NCI-H345 (cell line): Measurements from ENCODE around the gene SV2C.

Experiments
- DNase-seq: peaks from one replicate; lab custom pipeline; 2025; lab: John Stamatoyannopoulos, UW

Gene SV2C

DNA sequence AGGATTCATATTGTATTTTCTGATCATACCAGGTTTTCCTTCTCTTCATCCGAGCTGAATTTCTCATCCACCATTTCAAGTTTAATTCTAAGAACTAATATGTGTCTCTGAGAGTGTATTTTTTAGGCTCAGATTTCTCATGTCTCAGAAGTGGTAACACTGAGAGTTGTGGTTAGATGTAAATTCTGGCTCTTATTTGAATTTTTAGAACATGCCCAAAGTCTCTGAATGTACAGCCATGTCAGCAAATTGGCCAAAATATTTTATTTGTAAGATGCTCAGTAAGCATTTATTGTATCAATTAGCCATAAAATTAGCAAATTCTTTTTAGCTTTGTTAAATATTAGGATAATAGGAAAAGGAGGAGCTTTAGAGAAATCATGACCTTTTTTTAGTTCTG is 16.6 kb downstream of the SV2C start:
- no peak for DNase-seq

DNA sequence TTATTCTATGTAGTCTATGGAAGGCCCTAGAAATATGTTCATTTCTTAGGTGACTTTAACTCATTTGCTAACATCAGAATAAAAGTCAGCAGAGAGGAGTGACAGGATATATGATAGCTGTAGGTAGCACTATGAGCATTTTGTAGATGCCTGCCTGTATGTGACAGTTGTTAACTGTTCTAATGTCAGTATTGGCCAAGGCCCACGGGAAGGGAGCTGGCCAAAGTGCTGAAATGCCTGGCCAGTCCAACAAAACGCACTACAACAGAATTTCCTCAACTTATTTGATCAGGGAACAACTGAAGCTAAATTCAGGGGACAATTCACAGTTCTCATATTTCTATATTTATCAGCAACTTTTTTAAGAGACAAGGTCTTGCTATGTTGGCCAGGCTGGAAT is 20.8 kb downstream of the SV2C start:
- DNase-seq: no peak

DNA sequence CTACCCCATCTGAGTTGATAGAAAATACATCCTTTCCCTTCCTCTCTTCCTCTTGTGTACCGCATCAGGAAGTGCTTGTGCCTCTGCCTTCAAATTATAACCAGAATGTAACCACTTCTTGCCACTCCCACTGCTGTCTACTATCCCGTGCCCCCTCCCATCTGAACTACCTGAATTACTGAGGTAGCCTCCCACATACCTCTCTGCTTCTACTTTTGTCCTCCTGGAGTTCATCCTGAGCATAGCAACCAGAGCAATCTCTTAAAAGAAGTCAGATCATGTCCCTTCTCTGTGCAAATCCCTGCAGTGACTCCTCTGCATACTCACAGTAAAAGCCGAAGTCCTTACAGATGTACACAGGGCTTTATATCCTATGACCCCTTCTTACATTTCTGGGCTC is 23.0 kb downstream of the SV2C start:
- DNase-seq: no peak

DNA sequence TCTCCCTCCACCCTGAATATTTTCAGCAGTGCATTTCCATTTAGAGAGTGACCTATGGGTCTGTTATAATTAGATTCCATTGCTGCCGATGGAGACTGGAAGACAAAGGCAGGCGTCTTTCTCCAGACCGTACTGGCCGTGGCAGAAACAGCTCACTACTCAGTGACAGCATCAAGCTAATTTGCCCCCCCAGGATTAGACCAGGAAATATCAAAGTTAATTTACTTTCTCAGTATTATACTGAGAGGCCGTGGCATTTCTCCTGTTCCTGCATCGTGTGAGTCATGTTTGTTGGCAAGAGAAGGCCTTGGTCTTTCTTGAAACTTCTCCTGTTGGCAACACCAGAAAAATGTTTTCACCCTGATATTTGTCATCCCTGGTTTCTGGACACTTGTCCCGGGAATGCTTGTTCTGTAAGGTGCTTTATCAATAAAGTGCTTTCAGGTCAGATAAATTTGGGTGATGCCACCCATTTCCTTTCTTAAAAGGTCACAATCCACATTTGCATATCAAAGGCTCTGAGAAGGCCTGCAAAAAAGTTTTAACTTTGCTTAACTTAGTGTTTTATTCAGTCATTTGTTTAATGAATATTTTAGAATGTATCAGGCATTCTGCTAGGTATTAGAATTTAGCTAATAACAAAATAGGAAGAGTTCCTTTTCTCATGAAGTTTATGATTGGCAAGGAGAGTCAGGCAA is 28.4 kb downstream of the SV2C start:
- DNase-seq: no peak

DNA sequence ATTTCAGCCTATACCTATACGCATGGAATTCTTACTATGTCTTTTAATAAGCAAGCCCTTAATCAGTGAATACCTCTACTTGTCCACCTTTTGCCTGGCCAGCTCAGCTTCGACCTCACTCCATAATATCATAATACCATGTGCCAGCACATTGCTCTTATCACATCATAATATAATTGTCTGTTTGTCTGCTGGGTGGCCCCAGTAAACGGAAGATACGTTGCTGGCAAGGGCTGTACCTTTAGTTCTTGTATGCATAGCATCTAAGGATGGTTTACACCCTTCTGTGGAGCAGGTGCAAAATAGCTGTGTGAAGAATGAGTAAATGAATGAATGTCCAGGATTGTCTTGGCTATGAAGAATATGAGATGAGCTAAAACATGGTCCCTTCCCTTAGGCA is 29.9 kb downstream of the SV2C start:
- no peak for DNase-seq

DNA sequence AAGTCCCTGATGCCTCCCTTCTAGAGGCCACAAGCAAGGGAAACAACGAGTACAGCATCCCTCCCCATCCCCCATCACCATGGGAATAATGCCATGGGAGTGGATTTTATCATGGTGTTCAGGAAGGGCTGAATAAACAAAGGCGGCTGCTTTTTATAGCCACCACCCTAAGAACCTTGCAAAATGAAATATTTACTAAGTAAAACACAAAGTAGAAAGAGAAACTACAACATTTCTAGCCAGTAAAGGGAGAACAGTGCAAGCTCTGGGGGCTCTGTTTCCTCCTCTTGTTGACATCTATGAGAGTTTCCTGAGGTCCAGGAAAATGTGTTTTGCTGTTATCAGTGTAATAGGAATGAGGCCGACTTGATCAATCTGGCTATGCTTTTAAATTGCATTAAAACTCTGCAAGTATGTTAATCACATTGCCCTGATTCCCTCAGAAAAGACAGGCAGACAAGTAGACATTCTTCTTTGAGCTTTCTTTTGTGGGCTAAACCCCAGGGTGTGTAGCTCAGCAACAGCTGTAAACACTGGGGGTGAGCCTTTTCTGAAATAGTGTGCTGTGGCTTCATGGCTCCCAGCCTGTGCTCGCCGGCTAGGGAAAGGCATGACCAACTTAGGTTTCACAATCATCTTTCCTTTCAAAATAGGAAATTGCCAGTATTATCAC is 31.1 kb downstream of the SV2C start:
- no peak for DNase-seq

DNA sequence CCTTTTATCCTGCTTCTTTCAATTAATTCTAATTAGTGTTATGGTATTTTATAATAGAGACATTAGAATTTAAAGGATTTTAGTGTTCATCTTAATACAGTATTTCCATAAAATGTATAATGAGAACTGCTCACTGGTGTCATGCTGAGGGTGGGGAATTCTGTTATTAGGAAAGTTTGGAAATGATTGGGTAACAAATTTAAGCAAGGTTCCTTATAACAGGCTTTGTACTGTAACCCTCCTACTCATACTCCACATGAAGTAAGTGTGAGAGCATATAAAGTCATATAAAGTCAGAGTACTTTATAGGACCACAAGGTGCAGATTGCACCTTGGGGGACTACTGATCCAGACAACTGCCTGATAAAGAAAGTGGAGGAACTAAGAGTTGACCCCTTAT is 42.2 kb downstream of the SV2C start:
- DNase-seq: no peak

DNA sequence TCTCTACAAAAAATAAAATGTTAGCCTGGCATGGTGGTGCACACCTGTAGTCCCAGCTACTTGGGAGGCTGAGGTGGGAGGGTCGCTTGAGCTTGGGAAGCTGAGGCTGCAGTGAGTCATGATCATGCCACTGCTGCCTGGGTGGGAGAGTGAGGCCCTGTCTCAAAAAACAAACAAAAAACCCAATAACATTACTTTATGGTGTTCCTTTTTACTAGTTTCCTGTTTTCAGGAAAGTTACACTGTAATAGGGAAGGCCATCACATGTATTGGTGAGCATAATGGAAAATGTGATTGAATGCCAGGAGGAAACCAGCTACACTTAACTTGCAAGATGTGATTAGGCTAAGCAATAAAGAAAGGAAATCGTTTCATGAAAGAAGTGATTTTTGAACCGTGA is 42.7 kb downstream of the SV2C start:
- DNase-seq: no peak

DNA sequence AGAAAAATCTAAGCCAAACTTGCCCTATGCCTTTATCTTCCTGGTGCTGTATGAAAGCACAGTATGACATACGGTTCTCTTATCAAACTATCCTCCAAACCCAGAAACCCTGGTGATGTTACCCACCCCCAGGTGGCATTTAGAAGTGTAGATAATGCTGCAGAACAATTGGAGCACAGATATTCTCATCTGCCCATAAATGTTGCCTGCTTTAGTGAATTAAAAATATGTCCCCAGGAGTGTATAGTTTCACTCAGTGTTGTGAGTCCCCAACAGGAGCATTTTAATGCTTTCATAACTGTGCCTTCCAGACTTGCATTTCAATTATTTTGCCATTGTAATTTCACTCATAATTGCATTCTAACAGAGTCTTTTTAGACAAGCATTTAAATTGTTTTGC is 50.8 kb downstream of the SV2C start:
- no peak for DNase-seq

DNA sequence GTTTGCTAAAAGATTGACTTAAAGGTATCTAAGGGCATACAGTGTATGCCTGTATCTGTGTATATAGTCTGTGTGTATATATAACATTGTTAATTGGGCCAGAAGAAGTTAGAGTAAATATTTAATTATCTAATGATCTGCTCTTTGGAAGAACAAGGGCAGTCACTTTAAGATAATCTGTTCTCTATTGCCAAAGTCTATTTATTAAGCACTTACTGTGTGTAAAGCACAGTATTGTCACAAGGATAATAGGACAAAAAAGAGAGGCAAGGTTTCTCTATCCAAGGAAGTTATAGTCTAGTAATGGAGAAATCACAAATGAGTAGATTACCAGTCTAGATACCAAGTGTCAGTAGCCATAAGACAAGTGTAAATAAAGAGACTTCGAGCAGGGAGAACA is 51.5 kb downstream of the SV2C start:
- DNase-seq: no peak

DNA sequence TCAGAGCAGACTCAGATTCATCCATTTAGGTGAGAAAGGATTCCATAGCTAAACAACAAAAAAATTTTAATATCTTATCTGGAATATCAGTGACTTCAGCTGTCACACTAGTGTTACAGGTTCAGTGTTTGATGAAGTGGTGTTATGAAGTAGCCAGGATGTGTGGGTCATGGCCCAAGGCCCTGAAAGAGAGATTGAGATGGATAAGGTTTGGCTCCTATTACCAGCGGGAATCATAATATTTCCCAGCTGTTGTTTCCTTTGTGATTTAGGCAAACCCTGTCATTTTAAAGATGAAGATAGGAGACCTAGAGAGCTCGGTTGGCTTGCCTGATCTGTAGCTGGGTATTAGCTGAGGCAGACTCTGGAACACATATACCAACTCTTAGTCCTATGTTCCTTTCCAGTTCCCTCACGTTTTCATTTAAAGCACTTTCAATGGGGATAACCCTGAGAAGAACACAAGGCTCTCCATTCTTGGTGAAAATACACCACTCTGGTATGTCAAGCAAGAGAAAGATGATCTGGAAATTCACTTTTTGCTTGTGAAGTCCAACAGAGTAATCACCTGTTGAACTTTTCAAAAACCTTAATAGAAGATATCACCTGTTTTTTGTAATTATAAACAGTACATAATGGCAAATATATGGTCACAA is 54.8 kb downstream of the SV2C start:
- no peak for DNase-seq

DNA sequence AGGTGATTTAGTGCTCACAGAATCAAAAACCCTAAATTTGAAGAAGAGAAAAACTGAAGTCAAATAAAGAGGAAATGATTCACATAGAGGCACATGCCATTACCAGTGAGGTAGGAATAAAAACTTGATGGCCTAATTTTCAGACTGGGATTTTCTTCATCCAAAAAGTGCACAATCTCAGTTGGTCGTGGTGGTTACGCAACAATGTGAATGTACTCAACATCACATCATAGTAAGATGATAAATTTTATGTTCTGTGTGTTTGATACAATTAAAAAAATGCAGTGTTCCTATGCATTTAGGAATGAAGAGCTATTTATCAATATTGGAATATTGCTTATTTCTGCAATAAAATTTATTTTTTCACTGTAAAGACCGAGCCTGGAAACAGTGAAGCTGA is 60.7 kb downstream of the SV2C start:
- no peak for DNase-seq

DNA sequence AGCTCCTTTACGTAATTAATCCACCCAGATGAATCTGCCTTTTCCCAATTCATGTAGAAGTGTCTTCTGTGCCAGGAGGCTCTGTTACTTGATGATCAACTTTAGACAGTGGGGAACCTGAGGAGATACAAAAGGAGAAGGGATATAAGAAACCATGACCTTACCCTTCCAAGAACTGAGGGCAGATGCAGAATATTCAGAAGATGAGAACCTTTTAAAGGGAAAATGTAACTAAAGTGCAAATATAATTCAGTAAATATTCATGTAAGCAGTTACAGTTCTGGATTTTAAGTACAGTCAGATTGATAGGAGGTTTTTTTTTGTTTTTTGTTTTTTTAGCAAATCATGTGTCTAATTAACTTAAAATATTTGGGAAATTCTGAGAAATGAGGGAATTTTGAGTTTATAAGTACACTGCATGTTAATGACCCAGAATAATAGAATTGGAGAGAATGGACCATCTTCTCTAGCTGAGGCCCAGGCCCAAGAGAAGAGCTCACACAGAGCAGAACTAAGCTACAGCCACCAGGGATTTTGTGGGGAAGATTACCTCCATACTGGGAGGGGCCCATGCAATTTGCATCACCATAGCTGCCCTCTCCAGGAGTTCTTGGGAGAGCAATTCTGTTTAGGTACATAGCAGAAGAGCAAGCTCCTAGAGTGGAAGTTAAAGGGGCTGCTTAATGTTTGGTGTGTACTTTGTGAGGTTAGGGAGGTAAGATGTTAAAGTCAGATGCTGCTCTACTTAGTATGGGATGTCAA is 61.5 kb downstream of the SV2C start:
- DNase-seq: no peak

DNA sequence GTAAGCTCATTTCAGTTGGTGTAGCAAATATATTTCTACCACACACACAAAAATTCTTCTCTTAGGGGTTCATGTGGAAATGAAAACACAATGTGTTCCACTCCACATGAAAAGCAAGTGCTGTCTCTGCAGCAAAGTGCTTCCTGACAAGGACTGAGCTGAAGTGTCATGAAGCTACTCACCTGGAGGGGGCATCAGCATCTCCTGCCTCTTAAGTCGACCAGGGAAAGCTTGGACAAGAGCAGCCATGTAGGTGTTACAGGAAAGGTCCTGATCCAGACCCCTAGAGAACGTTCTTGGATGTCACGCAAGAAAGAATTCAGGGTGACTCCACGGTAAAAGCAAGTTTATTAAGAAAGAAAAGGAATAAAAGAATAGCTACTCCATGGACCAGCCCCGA is 62.8 kb downstream of the SV2C start:
- no peak for DNase-seq

DNA sequence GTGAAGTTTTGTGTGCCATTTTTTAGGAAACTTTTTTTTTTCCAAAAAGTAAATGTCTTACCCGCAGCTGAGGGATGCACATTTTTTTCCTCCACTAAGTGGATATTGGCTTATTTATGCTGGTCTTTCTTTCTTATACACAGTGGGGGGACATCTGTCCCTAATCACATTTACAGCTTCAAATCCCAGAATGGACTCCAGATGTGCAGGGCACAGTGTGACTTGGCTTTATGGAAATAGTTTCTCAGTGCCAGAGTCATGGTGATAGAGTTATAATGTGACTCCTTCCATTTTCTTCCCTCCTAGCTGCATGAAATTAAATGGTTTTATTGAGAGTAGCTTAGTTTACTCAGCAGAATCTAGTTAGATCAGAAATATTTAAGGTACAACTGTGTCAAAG is 66.5 kb downstream of the SV2C start:
- DNase-seq: no peak

DNA sequence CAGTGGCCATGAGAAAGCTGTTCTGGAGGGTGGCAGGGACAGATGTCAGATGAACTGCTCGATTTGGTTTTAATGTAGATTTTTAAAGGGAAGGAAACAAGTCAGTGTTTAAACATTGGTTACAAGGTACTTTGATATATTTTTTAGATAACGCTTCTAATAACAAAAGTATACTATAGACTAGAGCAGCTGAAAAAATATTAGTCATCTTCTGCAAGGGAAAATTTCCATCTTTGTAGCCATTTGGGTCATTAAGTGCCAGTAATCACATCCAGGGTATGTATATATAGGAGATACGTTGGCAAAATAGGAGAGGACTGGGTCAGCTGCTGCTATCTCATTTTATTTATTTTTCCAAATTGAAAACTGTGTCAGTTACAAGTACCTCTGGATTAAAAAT is 69.0 kb downstream of the SV2C start:
- no peak for DNase-seq

DNA sequence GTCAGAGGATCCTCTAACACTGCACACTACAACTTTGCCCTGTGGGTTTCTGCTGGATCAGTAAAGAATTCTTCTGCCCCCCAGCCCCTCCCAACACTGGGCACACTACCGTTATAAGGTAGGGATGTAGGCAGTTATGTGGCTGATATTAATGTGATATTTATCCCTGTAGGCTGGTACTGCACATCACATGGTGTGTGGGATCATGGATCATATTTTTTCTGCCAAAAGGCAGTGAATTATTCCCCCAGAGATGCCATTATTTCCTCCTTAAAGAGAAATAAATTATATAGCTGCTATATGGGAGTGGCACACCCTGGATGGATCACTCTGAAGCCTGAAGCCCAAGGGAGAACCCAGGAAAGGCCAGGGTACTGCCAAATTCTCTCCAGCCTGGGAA is 69.5 kb downstream of the SV2C start:
- no peak for DNase-seq

DNA sequence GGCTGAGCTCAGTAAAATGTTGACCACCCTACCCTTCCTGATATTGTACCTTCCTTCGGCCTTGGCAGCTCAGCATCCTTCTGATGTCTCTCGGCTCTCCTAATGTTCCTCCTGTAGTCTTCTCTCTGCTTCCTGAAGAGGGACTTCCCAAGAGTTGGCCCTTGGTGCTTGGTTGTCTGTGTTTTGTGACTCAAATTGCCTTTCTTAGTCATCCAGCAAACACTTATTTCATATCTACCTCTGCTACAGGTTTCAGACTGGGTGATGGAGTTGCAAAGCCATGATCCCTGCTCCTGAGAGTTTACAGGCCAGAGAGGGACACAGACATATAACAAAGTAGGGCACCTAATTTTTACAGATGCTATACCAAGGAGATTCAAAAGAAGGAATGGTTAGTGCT is 70.1 kb downstream of the SV2C start:
- no peak for DNase-seq

DNA sequence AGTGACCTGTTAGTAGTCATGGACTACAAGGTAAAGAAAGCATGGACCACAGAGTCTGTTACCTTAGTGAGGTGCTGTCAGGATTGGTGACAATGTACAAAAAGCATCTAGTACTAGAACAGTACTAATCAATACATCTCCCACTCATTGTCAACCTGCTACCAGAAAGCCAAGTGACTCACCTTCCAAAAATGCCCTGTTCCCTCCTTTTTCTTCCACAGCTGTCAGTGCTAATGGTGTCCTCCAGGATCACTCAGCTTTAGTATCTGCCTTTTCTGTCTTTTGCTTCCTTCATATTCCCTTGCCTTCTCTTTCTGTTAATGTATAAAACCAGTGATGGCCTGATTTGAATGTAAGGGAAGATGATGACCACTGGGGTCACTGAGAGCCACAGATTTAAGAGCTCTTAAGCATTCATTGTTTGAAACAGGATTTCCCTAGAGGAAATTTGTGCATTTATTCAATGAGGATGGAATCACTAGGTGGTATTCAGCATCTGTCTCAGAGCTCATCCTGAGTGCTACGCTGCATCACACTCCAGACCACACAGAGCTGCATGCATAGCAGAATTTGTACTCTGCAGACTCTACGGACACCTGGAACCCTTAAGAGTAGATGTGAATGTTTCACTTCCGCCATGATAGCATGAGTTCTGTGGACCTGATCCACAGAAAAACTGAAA is 71.0 kb downstream of the SV2C start:
- DNase-seq: no peak

DNA sequence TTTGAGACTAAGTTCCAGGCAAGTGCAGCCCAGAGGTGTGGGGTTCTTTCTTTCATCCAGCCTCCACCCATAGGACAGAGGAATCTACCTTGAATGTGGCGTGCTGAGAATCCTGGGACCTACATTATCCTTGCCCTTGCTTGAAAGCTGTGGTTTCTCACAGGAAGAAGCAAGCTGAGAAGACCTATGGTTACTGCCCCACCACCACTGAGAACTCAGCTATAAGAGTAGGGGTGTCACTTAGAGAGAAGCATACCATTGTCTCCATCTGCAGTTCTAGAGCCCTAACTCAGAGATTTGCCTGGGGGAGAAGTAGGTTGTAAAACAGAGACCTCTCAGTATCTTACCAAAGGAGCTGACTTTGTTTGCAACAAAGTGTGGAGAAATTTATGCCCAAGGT is 72.4 kb downstream of the SV2C start:
- no peak for DNase-seq

DNA sequence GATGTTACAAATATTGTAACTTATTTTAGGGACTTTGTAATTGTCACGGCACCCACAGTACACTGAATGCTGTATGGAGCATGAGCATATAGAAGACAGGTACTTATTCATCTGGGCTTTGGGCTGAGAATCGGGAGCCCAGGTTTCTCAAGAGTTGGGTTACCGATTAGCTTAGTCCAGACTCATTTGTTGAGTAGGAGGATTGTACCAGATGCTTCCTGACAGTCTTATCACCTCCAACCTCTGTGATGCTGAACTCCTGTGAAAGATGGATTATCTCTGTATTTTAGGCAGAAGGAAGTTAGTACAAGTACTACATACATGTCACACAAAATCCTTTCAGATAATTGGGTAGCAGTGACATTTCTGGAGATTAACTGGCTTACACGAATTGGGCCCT is 79.2 kb downstream of the SV2C start:
- no peak for DNase-seq

DNA sequence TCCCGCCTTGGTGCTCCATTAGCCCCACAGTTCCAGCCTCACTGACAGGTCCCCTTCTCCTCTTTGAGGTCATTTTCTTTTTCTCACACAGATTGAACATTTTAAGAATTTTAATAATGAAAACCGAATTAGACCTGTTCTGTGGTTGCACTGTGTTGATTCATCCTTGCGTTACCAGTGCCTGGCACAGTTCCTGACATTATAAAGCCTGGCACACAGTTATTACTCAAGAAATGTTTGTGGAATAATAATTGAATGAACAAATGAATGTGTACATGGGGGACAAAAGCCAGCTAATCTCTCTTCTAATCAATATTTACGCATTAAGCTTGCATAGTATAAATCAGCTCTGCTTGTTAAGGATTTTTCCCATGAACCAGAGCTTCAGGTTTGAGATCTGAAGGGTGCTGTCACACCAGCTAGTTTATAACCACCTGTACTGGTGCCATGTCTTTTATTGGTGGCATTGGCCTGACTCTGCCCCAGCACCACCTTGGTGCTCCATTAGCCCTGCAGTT is 80.0 kb downstream of the SV2C start:
- no peak for DNase-seq
